Activated CD8-positive, alpha-beta T cell treated with anti-CD3 and anti-CD28 coated beads for 36 hours (primary cell): Measurements from ENCODE around the gene ALDH1L2. TPM values are rescaled to one million over a fixed set of nuclear protein-coding genes. Genes with fewer than 3 reads are reported as not detected.

Experiments used
- ATAC-seq: fragments of 200-7000 bp; cut with Tn5 transposase; one replicate; pipeline ENCODE4 v1.10.0; 2021; ENCODE audit warnings: mild to moderate bottlenecking, moderate library complexity
- CTCF ChIA-PET: fragments of 350-600 bp; sonication (Branson Sonifier 250); formaldehyde crosslinking; loops from one replicate; lab custom pipeline; 2021; ENCODE audit warnings: antibody characterized with exemption; lab: Charles Lee
- POLR2A ChIA-PET: fragments of 350-600 bp; sonication (Branson Sonifier 250); formaldehyde crosslinking; loops from one replicate; lab custom pipeline; 2021; ENCODE audit warnings: antibody characterized with exemption; lab: Charles Lee
- DNase-seq: peaks from one replicate; pipeline ENCODE4 v3.0.0-alpha.2; 2020
- H3K27ac Mint-ChIP-seq: one replicate; pipeline ENCODE4 v1.8.0; 2021; ENCODE audit warnings: mild to moderate bottlenecking, mixed read lengths
- H3K27me3 Mint-ChIP-seq: one replicate; pipeline ENCODE4 v1.8.0; 2021; ENCODE audit warnings: mixed read lengths
- H3K36me3 Mint-ChIP-seq: one replicate; pipeline ENCODE4 v1.8.0; 2021; ENCODE audit warnings: low read depth, mixed read lengths
- H3K4me1 Mint-ChIP-seq: one replicate; pipeline ENCODE4 v1.8.0; 2021; ENCODE audit warnings: low read depth, mixed read lengths
- H3K4me3 Mint-ChIP-seq: one replicate; pipeline ENCODE4 v1.8.0; 2021; ENCODE audit warnings: mild to moderate bottlenecking, moderate library complexity, mixed read lengths
- H3K9me3 Mint-ChIP-seq: one replicate; pipeline ENCODE4 v1.8.0; 2021; ENCODE audit warnings: mixed read lengths
- intact Hi-C: fragments of 100-400 bp; cut with micrococcal nuclease; formaldehyde crosslinking; loops from one replicate; pipeline ENCODE4 v1.10.0; 2022
- total RNA-seq, 2 experiments: library from RNA; stranded (reverse); gene quantifications; one replicate each; pipeline ENCODE4 v1.2.3, GENCODE V29; 2021
- TF ChIP-seq, protein P1 (sequence below): fragments of 200-600 bp; IDR thresholded peaks from one replicate; pipeline ENCODE4 v1.8.0; 2022; ENCODE audit warnings: antibody characterized with exemption, mild to moderate bottlenecking

ALDH1L2 gene
- total RNA-seq, 2 experiments from 2014 or later = 5.7 to 7.8 TPM

DNA sequence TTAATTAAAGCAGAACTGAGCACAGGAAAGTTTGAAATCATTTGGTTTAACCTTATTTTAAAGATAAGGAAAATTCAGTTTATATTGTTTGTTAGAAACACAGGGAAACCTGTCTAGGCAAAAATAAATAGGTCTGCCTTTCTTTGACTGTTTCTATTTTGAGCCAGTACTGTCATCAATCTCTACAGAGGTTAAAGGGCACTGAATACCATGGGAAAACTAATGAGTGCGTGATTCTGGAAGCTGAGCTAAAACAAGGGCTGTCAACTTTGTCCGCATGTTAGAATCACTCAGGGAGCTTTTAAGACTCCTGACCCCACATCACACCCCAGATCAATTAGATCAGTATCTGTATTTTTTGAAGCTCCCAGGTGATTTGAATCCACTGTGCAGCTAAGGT, 59.3 kb downstream of the ALDH1L2 start:
- intact Hi-C loops = no loop called here
- Mint-ChIP-seq H3K9me3 (no peaks in the 10 kb centered on the region), H3K4me3 (no peak overlapping the region), H3K27me3 (no peaks in the 10 kb centered on the region), H3K27ac (no peak overlapping the region), H3K4me1 (no peaks in the 10 kb centered on the region), H3K36me3 (peaks cover 7% of the 10 kb centered on the region)
- ChIA-PET CTCF (interaction anchor here (1.0 to 1.3 kb wide), 3 partner anchors 12 to 15 kb away, joined by 3 to 4 read pairs (median 3); no protein-coding TSS in a partner anchor), POLR2A (no interaction called here)
- TF ChIP-seq, protein P1, sequence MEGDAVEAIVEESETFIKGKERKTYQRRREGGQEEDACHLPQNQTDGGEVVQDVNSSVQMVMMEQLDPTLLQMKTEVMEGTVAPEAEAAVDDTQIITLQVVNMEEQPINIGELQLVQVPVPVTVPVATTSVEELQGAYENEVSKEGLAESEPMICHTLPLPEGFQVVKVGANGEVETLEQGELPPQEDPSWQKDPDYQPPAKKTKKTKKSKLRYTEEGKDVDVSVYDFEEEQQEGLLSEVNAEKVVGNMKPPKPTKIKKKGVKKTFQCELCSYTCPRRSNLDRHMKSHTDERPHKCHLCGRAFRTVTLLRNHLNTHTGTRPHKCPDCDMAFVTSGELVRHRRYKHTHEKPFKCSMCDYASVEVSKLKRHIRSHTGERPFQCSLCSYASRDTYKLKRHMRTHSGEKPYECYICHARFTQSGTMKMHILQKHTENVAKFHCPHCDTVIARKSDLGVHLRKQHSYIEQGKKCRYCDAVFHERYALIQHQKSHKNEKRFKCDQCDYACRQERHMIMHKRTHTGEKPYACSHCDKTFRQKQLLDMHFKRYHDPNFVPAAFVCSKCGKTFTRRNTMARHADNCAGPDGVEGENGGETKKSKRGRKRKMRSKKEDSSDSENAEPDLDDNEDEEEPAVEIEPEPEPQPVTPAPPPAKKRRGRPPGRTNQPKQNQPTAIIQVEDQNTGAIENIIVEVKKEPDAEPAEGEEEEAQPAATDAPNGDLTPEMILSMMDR = no peak
- DNase-seq (no peak), ATAC-seq (no peak)

DNA sequence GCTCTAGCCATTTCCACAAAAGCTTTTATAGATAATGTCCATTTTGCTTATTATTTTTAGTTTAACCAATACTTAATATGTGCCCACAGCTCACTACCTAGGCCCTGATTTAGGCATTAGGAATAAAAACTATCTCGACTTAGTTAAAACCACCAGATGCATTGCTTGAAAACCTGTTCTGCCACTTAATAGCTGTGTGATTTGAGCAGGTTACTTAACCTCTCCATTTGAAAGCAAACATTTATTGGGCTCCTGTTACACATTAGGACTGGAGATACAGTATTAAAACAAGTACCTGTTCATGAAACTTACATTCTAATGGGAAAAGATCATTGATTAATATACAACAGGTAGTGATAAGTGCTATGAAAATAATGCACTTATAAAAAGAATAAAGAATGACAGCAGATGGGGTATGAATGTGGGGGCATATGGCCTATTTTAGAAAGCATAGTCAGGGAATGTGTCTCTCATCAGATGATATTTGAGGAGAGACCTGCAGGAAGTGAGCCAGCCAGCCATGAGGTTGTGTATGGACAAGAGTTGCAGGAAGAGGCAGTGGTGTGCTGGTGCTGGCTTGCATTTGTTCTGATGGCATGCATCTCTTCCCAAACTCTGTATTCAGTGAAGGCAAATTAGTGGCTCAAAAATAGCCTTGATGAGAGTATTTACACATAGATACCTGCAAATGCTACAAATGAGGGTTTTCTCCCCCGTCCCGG, 63.9 kb downstream of the ALDH1L2 start:
- POLR2A ChIA-PET = no interaction called here
- Mint-ChIP-seq H3K27ac (no peak overlapping the region), H3K4me3 (no peak overlapping the region), H3K4me1 (no peaks in the 10 kb centered on the region), H3K9me3 (no peaks in the 10 kb centered on the region), H3K36me3 (peaks cover 12% of the 10 kb centered on the region), H3K27me3 (no peaks in the 10 kb centered on the region)
- intact Hi-C loops = no loop called here
- DNase-seq (no peak), ATAC-seq (no peak)
- CTCF ChIA-PET = no interaction called here
- TF ChIP-seq, protein P1 = no peak

DNA sequence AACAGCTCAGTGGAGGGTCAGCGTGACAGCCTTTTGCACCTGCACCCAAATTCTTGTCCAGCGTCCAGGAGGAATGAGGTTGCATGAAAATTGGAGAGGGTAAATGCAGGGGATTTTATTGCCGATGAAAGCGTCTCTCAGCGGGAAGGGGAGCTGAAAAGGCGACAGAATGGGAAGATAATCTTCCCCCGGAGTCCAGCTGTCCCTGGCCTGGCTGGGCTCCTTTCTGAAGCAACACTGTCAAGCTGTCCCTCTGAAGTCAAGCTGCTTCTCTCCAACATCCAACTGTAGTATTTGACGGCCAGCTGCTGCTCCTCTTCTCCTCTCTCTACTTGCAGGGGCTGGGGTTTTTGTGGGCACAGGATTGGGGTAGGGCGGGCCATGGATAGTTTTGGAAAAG, 65.5 kb downstream of the ALDH1L2 start:
- ChIA-PET POLR2A (no interaction called here), CTCF (interaction anchor here (1.3 kb wide), 1 partner anchor 34 kb away, joined by 4 read pairs; no protein-coding TSS in a partner anchor)
- Mint-ChIP-seq H3K4me3 (no peak overlapping the region), H3K4me1 (no peaks in the 10 kb centered on the region), H3K27me3 (no peaks in the 10 kb centered on the region), H3K9me3 (no peaks in the 10 kb centered on the region), H3K36me3 (peaks cover 21% of the 10 kb centered on the region), H3K27ac (no peak overlapping the region)
- DNase-seq (no peak), ATAC-seq (no peak)
- TF ChIP-seq, protein P1 = no peak
- intact Hi-C loops = no loop called here

DNA sequence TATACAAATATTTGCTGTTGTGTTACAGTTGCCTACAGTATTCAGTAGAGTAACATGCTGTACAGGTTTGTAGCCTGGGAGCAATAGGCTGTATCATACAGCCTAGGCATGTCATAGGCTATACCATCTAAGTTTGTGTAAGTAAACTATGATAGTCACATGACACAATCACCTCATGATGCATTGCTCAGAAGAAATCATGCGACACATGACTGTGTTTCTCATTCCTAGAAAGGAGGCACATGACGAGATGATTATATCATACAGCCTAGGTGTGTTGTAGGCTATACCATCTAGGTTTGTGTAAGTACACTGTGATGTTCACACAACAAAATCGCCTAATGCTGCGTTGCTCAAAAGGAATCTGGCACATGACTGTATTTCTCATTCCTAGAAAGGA, 66.2 kb downstream of the ALDH1L2 start:
- no peaks in the 10 kb centered on the region for H3K9me3 Mint-ChIP-seq
- no peaks in the 10 kb centered on the region for H3K4me1 Mint-ChIP-seq
- DNase-seq (no peak), ATAC-seq (no peak)
- H3K27me3 Mint-ChIP-seq = no peaks in the 10 kb centered on the region
- intact Hi-C loops = no loop called here
- H3K36me3 Mint-ChIP-seq = peaks cover 28% of the 10 kb centered on the region
- no peak overlapping the region for H3K4me3 Mint-ChIP-seq
- TF ChIP-seq, protein P1 = no peak
- H3K27ac Mint-ChIP-seq = no peak overlapping the region
- ChIA-PET CTCF (no interaction called here), POLR2A (no interaction called here)

DNA sequence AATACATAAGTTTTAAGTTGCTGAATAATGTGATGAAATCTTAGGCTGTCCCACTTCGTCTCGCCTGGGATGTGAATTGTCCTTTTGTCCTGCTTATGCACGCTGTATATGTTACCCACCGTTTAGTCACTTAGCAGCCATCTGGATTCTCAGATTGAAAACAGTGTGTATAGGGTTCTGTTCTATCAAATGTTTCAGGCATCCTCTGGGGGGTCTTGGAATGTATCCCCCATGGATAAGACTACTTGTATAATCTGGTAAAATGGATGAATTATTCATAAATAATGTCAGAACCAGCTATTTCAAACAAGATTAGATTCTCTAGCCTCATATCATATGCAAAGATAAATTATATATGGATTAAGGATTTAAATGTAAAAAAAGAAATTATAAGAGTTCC, 68.7 kb downstream of the ALDH1L2 start:
- no peak for ATAC-seq
- ChIA-PET POLR2A (no interaction called here), CTCF (interaction anchor here (1.0 kb wide), 1 partner anchor 38 kb away, joined by 3 read pairs; no protein-coding TSS in a partner anchor)
- Mint-ChIP-seq H3K4me3 (no peak overlapping the region), H3K36me3 (peaks cover 53% of the 10 kb centered on the region), H3K27ac (no peak overlapping the region), H3K9me3 (peaks cover 8% of the 10 kb centered on the region), H3K27me3 (no peaks in the 10 kb centered on the region), H3K4me1 (no peaks in the 10 kb centered on the region)
- TF ChIP-seq, protein P1 = no peak
- intact Hi-C loops = no loop called here
- no peak for DNase-seq
